BLaER1 treated with 17β-estradiol and CSF1 and Interleukin-3, amounts not matched to agents 10 nM and 100 nM (cell line): ENCODE measurements around the gene EFS.

Experiments used
- H3K27ac ChIP-seq, 11 experiments: shearing (Covaris generic); formaldehyde crosslinking; 2 replicates each; pipeline ENCODE4 v1.8.1; 2022
- H3K27me3 ChIP-seq, 11 experiments: shearing (Covaris generic); formaldehyde crosslinking; 2 replicates each; pipeline ENCODE4 v1.8.1; 2022
- H3K36me3 ChIP-seq, 11 experiments: shearing (Covaris generic); formaldehyde crosslinking; 2 replicates each; pipeline ENCODE4 v1.8.1; 2022
- H3K4me1 ChIP-seq, 10 experiments: shearing (Covaris generic); formaldehyde crosslinking; 2 replicates each; pipeline ENCODE4 v1.8.1; 2022
- H3K4me2 ChIP-seq, 11 experiments: shearing (Covaris generic); formaldehyde crosslinking; 2 replicates each; pipeline ENCODE4 v1.8.1; 2022
- H3K4me3 ChIP-seq, 10 experiments: shearing (Covaris generic); formaldehyde crosslinking; 2 replicates each; pipeline ENCODE4 v1.8.1; 2022
- H3K9ac ChIP-seq, 11 experiments: shearing (Covaris generic); formaldehyde crosslinking; 2 replicates each; pipeline ENCODE4 v1.8.1; 2022
- H3K9me3 ChIP-seq, 11 experiments: shearing (Covaris generic); formaldehyde crosslinking; replicated peaks in 1 of 11; 2 replicates each; pipeline ENCODE4 v1.8.1; 2022
- H4K20me1 ChIP-seq, 11 experiments: shearing (Covaris generic); formaldehyde crosslinking; 2 replicates each; pipeline ENCODE4 v1.8.1; 2022
- Cebpa-rat ChIP-seq, 11 experiments: shearing (Covaris generic); IDR thresholded peaks; 2 replicates each; pipeline ENCODE4 v1.8.1; 2022

The EFS gene

GRCh38 chr14:23407516-23408306, 42.7 kb upstream of the EFS start, which contains the start of gene MYH6:
Gene MYH6, minus strand, starts transcription at chr14:23408273. Its CDS starts 1,050 bp downstream, at chr14:23407223.
- H3K4me3 ChIP-seq: no peak within 1 kb of the TSS
- peaks cover 52 to 88% (median 68%) of the 10 kb centered on the region in 11 experiments for H3K27me3 ChIP-seq

GRCh38 chr14:23406725-23407355, 41.9 kb upstream of the EFS start:
- Histone ChIP-seq H3K36me3 (no peaks in the 10 kb centered on the region), H3K4me2 (peak overlapping the region in 9 of 11 experiments; percentile 51 to 94 (median 82); a peak in 17 of 22 replicates), H3K27ac (no peak overlapping the region), H3K4me3 (no peak overlapping the region), H3K9me3 (no peaks in the 10 kb centered on the region), H3K4me1 (peaks cover 7 to 32% (median 28%) of the 10 kb centered on the region in 10 experiments; a peak in 17 of 20 replicates), H3K9ac (no peak overlapping the region), H3K27me3 (peaks cover 52 to 97% (median 72%) of the 10 kb centered on the region in 11 experiments), H4K20me1 (peaks cover 0 to 67% (median 48%) of the 10 kb centered on the region in 11 experiments; a peak in 16 of 22 replicates)
- TF ChIP-seq Cebpa-rat (IDR thresholded peaks at IDR 0.05): no peak

More at GRCh38 chr14:23407516-23408306, 42.7 kb upstream of the EFS start, which contains the start of gene MYH6:
- peaks cover 7 to 32% (median 28%) of the 10 kb centered on the region in 10 experiments; a peak in 17 of 20 replicates for H3K4me1 ChIP-seq
- H3K9me3 ChIP-seq: no peaks in the 10 kb centered on the region
- peaks cover 0 to 72% (median 48%) of the 10 kb centered on the region in 11 experiments; a peak in 16 of 22 replicates for H4K20me1 ChIP-seq
- H3K9ac ChIP-seq: no peak within 1 kb of the TSS
- H3K27ac ChIP-seq: no peak within 1 kb of the TSS
- no peak for TF ChIP-seq Cebpa-rat (IDR thresholded peaks at IDR 0.05)
- H3K4me2 ChIP-seq: peak within 1 kb of the TSS in 6 of 11 experiments; percentile 71 to 94 (median 86); a peak in 8 of 22 replicates
- no peaks in the 10 kb centered on the region for H3K36me3 ChIP-seq

- peaks cover 0 to 62% (median 48%) of the 10 kb centered on the region in 11 experiments; a peak in 16 of 22 replicates for H4K20me1 ChIP-seq
- H3K4me1 ChIP-seq: peaks cover 7 to 32% (median 28%) of the 10 kb centered on the region in 10 experiments; a peak in 17 of 20 replicates
- no peaks in the 10 kb centered on the region for H3K9me3 ChIP-seq
- H3K27me3 ChIP-seq: peaks cover 52 to 94% (median 72%) of the 10 kb centered on the region in 11 experiments
- H3K4me2 ChIP-seq: peak overlapping the region in 10 of 11 experiments; percentile 13 to 94 (median 80); a peak in 18 of 22 replicates
- no peak for TF ChIP-seq Cebpa-rat (IDR thresholded peaks at IDR 0.05)
- H3K4me3 ChIP-seq: no peak overlapping the region
- H3K36me3 ChIP-seq: no peaks in the 10 kb centered on the region
- H3K9ac ChIP-seq: no peak overlapping the region
- H3K27ac ChIP-seq: no peak overlapping the region
Measured at GRCh38 chr14:23406244-23406643, 41.3 kb upstream of the EFS start.

- H3K4me2 ChIP-seq: peak overlapping the region in 10 of 11 experiments; percentile 13 to 94 (median 80); a peak in 19 of 22 replicates
- H3K4me3 ChIP-seq: peak overlapping the region in 1 of 10 experiments; percentile 10; a peak in 2 of 20 replicates
- H3K9ac ChIP-seq: no peak overlapping the region; a peak in 1 of 22 replicates
- H3K9me3 ChIP-seq: no peaks in the 10 kb centered on the region
- no peak for TF ChIP-seq Cebpa-rat (IDR thresholded peaks at IDR 0.05)
- H4K20me1 ChIP-seq: peaks cover 0 to 57% (median 48%) of the 10 kb centered on the region in 11 experiments; a peak in 16 of 22 replicates
- peaks cover 52 to 88% (median 71%) of the 10 kb centered on the region in 11 experiments for H3K27me3 ChIP-seq
- no peak overlapping the region for H3K27ac ChIP-seq
- no peaks in the 10 kb centered on the region for H3K36me3 ChIP-seq
- peaks cover 7 to 38% (median 28%) of the 10 kb centered on the region in 10 experiments; a peak in 17 of 20 replicates for H3K4me1 ChIP-seq
Measured at GRCh38 chr14:23405516-23406025, 40.6 kb upstream of the EFS start.

GRCh38 chr14:23405096-23405495, 40.1 kb upstream of the EFS start:
- Histone ChIP-seq H3K4me3 (peak overlapping the region in 1 of 10 experiments; percentile 10; a peak in 1 of 20 replicates), H3K9me3 (no peaks in the 10 kb centered on the region), H3K9ac (no peak overlapping the region; a peak in 1 of 22 replicates), H3K27me3 (peaks cover 52 to 84% (median 68%) of the 10 kb centered on the region in 11 experiments), H3K27ac (no peak overlapping the region), H3K36me3 (no peaks in the 10 kb centered on the region), H4K20me1 (peaks cover 0 to 55% (median 48%) of the 10 kb centered on the region in 11 experiments; a peak in 16 of 22 replicates), H3K4me2 (peak overlapping the region in 9 of 11 experiments; percentile 51 to 94 (median 82); a peak in 17 of 22 replicates), H3K4me1 (peaks cover 7 to 39% (median 28%) of the 10 kb centered on the region in 10 experiments; a peak in 17 of 20 replicates)
- TF ChIP-seq Cebpa-rat (IDR thresholded peaks at IDR 0.05): no peak

- no peak overlapping the region for H3K9ac ChIP-seq
- H3K4me1 ChIP-seq: peaks cover 7 to 39% (median 28%) of the 10 kb centered on the region in 10 experiments; a peak in 17 of 20 replicates
- H3K36me3 ChIP-seq: no peaks in the 10 kb centered on the region
- H3K4me3 ChIP-seq: no peak overlapping the region
- peak overlapping the region in 6 of 11 experiments; percentile 71 to 94 (median 88); a peak in 12 of 22 replicates for H3K4me2 ChIP-seq
- no peak for TF ChIP-seq Cebpa-rat (IDR thresholded peaks at IDR 0.05)
- peaks cover 51 to 78% (median 68%) of the 10 kb centered on the region in 11 experiments for H3K27me3 ChIP-seq
- H4K20me1 ChIP-seq: peaks cover 0 to 55% (median 48%) of the 10 kb centered on the region in 11 experiments; a peak in 16 of 22 replicates
- no peaks in the 10 kb centered on the region for H3K9me3 ChIP-seq
- H3K27ac ChIP-seq: no peak overlapping the region
Measured at GRCh38 chr14:23404331-23404900, 39.4 kb upstream of the EFS start.

GRCh38 chr14:23403908-23404307, 38.9 kb upstream of the EFS start:
- H3K27ac ChIP-seq: no peak overlapping the region
- no peak overlapping the region for H3K9ac ChIP-seq
- H3K4me1 ChIP-seq: peaks cover 7 to 39% (median 28%) of the 10 kb centered on the region in 10 experiments; a peak in 17 of 20 replicates
- H4K20me1 ChIP-seq: peaks cover 0 to 54% (median 48%) of the 10 kb centered on the region in 11 experiments; a peak in 16 of 22 replicates
- no peak overlapping the region for H3K4me3 ChIP-seq
- peaks cover 46 to 73% (median 65%) of the 10 kb centered on the region in 11 experiments for H3K27me3 ChIP-seq
- no peak for TF ChIP-seq Cebpa-rat (IDR thresholded peaks at IDR 0.05)
- no peaks in the 10 kb centered on the region for H3K9me3 ChIP-seq
- no peak overlapping the region for H3K4me2 ChIP-seq
- H3K36me3 ChIP-seq: no peaks in the 10 kb centered on the region

- H3K27me3 ChIP-seq: peaks cover 38 to 65% (median 57%) of the 10 kb centered on the region in 11 experiments
- no peak overlapping the region for H3K9ac ChIP-seq
- H3K4me1 ChIP-seq: peaks cover 7 to 39% (median 28%) of the 10 kb centered on the region in 10 experiments; a peak in 17 of 20 replicates
- no peak for TF ChIP-seq Cebpa-rat (IDR thresholded peaks at IDR 0.05)
- no peak overlapping the region for H3K27ac ChIP-seq
- peaks cover 0 to 49% (median 40%) of the 10 kb centered on the region in 11 experiments; a peak in 16 of 22 replicates for H4K20me1 ChIP-seq
- H3K36me3 ChIP-seq: no peaks in the 10 kb centered on the region
- no peaks in the 10 kb centered on the region for H3K9me3 ChIP-seq
- H3K4me2 ChIP-seq: no peak overlapping the region; a peak in 2 of 22 replicates
- no peak overlapping the region for H3K4me3 ChIP-seq
Measured at GRCh38 chr14:23403139-23403438, 38.1 kb upstream of the EFS start.
